SKM-1 (cell line): Measurements from ENCODE around the gene CYSRT1.

Experiments
- DNase-seq: peaks from one replicate; lab custom pipeline; 2025; ENCODE audit not compliant: unreplicated experiment; lab: John Stamatoyannopoulos, UW

The CYSRT1 gene

GRCh38 chr9:137223078-137223970, 1.6 kb upstream of the CYSRT1 start:
- peak; percentile 97 for DNase-seq

DNA sequence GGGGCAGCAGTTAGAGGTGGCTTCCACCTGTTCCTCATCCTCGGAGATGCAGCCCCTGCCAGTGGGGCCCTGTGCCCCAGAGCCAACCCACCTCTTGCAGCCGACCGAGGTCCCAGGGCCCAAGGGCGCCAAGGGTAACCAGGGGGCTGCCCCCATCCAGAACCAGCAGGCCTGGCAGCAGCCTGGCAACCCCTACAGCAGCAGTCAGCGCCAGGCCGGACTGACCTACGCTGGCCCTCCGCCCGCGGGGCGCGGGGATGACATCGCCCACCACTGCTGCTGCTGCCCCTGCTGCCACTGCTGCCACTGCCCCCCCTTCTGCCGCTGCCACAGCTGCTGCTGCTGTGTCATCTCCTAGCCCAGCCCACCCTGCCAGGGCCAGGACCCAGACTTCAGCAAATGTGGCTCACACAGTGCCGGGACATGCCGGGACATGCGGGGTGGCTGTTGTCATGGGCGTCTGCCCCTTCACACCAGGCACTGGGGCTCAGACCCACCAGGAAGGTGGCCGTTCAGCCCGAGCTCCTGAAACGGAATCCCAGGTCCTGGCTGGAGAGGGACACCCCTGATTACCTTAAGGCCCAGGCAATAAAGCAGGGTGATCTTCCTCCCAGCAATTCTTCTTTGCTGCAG, 841 bp downstream of the CYSRT1 start:
- DNase-seq = no peak

DNA sequence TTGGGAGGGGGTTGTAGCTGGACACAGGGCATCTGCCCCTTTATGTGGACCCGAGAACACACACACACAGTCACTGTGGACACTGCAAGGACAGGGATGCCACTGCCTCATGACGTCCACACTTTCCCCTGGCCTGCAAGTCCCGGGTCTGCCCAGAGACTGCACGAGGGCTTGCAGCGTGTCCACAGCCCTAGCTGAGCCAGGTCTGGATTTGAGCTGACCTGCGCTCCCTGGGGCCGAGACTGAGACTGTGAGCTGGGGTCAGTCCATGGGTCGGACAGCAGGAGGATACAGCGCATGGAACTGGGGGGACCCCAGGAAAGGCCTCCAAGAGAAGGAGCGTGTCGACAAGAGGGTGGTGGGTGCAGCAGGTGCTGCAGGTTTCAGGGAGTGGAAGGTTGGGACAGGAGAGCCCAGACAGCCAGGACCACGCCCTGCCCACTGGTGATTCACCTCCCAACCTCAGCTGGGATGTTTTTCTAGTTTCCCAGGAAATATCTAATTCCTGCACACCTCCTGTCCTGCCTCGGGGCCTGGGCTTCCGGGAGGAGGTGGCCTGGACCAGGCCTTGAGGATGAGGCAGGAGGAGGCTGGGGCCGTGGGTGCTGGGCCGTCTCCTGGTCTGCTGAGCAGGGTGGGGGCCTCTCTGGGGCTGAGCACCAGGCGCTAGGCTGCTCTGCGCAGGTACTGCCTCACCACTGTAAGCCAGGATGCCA, 1.5 kb downstream of the CYSRT1 start:
- DNase-seq = no peak

GRCh38 chr9:137227054-137227852, 2.3 kb downstream of the CYSRT1 start, which contains the start of gene RNF224:
Gene RNF224 (plus strand): TSS chr9:137227502. CDS start chr9:137228336, 834 bp downstream.
- peak; percentile 55 for DNase-seq

DNA sequence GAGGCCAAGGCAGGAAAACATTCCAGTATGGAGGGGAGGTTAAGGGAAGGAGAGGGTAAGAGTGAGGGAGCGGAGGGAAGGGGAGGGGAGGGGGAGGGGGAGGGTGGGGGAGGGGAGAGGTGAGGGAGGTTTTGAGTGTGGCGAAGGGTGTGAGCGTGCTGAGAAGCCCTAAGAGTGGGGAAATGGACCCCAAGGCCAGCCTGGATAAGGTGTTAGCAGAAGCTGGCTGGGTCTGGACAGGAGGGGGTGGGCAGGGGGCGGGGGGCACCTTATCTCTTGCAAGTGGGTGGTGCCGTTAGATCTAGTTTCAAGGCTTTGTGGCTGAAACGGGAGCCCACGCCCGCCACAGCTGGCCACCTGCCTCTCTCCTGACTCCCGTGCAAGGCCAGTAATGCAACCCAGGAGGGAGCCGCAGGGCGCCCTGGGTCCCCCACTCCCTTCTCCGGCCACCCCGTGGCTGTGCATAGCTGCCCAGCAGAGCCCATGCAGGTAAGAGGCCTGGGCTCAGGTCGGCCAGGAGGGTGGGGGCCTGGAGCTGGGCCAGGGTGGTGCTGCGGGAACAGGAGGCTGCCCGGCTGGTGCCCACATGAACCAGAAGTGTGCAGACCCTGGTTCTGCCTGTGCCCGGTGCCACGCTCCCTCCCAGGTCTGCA, 3.0 kb downstream of the CYSRT1 start:
- DNase-seq = no peak

GRCh38 chr9:137228506-137228967, 3.6 kb downstream of the CYSRT1 start:
- DNase-seq = no peak

- DNase-seq = no peak
Measured at GRCh38 chr9:137228968-137229896, 4.3 kb downstream of the CYSRT1 start.

DNA sequence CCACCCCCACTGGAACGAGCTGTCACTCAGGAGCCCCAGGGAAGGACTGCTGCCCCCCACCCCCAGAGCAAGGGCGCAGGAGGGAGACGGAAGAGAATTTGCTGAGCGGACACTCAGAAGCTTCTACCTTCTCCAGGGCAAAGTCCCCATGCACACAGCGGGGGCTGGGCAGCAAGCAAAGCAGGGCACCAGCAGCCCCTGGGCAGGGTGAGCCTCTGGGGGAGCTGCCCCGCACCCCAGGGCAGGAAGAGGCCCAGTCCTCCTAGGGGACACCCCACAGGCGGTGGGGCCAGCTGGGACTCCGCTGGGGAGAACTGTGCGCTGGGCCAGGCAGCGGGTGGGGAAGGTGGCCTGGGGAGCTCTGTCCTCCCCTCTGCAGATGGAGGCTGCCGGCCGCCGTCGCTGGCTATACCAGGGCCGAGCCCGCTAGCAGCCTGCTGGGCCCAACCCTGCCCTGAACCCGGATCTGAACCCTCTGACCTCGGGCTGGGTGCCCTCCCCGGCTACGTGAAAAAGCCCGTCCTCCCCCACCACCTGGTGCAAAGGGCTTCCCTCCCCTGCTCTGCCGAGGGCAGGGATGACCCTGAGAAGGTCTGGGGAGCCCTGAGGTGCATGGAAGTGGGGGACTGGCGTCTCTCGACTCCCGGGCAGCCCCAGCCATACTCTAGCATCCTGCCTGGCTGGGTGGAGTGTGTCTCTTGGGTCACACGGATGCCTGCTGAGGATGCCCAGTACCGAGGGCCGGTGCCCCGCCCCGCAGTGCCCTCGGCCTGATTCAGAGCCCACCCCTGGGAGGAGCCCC, 5.1 kb downstream of the CYSRT1 start:
- DNase-seq = no peak

DNA sequence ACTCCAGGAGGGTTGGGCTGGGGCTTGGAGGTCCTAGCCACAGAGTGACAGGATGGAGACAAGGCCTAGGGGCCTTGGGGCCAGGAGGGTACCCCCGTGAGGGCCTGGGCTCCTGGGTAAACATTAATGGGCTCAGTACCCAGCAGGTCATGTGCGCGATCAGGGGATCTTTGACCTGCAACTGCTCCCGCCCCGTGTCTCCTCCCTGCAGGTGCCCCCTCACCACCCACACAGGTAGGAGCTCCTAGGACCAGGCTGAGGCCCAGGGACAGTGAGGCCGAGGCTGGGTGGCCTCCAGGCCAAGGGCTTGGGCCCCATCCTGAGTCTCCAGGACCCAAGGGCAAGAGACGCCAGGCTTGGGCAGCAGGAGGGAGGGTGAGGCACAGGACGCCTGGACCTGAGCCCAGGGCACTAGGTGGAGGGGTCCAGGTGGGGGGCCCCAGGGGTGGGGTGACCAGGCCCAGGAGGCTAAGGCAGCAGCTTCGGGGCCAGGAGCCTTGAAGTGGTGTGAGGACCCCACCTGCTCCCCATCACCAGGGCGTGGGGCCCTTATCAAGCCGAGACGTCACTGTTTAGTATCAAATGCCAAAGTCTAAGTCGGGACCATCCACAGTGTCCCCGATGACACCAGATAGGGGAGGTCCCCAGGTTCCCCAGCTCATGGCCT, 5.9 kb downstream of the CYSRT1 start, which contains the start of gene SLC34A3:
Gene SLC34A3 (plus strand): TSS at position 197 of the 667 bp plus-strand sequence. CDS start 802 bp downstream, outside the sequence.
- no peak for DNase-seq

GRCh38 chr9:137231372-137232039, 6.5 kb downstream of the CYSRT1 start:
- DNase-seq = no peak

GRCh38 chr9:137232101-137232500, 7.1 kb downstream of the CYSRT1 start:
- DNase-seq = no peak

GRCh38 chr9:137232510-137232909, 7.5 kb downstream of the CYSRT1 start:
- DNase-seq = no peak

- DNase-seq = no peak
Measured at GRCh38 chr9:137233143-137233980, 8.4 kb downstream of the CYSRT1 start.

DNA sequence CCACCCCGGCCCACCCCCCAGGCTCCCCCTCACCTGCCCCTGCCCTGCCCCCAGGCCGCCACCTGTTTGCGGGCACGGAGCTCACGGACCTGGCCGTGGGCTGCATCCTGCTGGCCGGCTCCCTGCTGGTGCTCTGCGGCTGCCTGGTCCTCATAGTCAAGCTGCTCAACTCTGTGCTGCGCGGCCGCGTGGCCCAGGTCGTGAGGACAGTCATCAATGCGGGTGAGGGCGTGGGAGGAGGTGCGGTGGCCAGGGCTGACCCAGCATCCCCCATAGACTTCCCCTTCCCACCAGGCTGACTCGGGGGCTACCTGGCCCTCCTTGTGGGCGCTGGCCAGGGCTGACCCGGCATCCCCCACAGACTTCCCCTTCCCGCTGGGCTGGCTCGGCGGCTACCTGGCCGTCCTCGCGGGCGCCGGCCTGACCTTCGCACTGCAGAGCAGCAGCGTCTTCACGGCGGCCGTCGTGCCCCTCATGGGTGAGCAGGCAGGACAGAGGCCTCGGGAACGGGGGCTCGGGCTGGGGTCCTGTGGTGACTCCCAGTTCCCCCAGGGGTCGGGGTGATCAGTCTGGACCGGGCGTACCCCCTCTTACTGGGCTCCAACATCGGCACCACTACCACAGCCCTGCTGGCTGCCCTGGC, 9.2 kb downstream of the CYSRT1 start:
- no peak for DNase-seq

DNA sequence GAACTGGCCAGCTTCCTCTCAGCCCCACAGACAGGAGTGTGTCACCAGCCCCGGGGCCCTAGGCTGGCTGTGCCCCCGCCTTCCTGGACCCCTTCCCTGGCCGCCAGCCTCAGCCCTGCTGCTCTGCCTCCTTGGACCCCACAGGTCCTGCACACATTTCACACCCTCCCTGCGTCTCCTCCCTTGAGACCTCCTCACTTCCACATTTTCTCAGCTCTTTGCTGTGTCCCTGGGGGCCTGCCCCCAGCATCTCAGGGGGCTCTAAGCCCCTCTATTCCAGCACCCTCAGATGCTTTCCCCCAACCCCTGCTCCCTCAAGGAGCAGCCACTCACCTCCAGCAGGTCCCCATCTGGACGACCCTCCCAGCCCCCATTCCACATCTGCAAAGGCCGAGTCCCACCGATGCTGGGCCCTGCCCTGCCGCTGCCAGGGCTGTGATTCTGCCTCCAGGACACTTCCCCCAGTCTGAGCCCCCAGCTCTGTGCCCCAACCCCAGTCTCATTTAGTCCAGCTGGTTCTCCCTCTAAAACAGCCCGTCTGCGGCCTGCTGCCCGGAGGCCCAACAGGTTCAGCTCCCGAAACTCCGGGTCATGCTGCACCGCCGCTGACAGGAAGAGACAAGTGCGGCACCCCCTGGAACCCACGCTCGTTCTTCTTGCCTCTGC, 9.9 kb downstream of the CYSRT1 start:
- no peak for DNase-seq
